ENCODE data around the gene GOLIM4. TPM values are rescaled to one million over a fixed set of nuclear protein-coding genes. Genes with fewer than 3 reads are reported as not detected.
"Not testable (repeated sequence)": the region's sequence is repeated elsewhere in the genome, so short reads cannot be mapped to it uniquely, and the experiment has no call there.

Gene GOLIM4
- total RNA-seq, 4 donors from 2014 or later = 35.9 to 59.0 (median 52.0) TPM

- Histone ChIP-seq H3K4me3 (no peak overlapping the region), H3K9me3 (no peaks in the 10 kb centered on the region), H3K27me3 (no peaks in the 10 kb centered on the region), H3K36me3 (no peaks in the 10 kb centered on the region), H3K27ac (no peak overlapping the region), H3K4me1 (no peaks in the 10 kb centered on the region)
- DNase-seq (ENCODE audit: low spot score in 2 of 2) = no peak
- TF ChIP-seq EP300 (IDR thresholded peaks at IDR 0.05) (no peak), POLR2A (IDR thresholded peaks at IDR 0.05) (no peak), CTCF (IDR thresholded peaks at IDR 0.05) (no peak)
- WGBS, 2 donors = 68 to 80% methylated on average over 5 of the region's 5 CpGs
Observed at GRCh38 chr3:168134931-168135330, 39.2 kb upstream of the GOLIM4 start.

- not testable (repeated sequence) for DNase-seq (ENCODE audit: low spot score in 2 of 2); H3K4me1 ChIP-seq; H3K36me3 ChIP-seq; H3K4me3 ChIP-seq; H3K9me3 ChIP-seq; H3K27me3 ChIP-seq; H3K27ac ChIP-seq
- WGBS, 2 donors = 78 to 92% methylated on average over 3 of the region's 3 CpGs
Observed at GRCh38 chr3:168130250-168130649, 34.5 kb upstream of the GOLIM4 start.

GRCh38 chr3:168128463-168128862 is 32.7 kb upstream of the GOLIM4 start:
- H3K27me3 ChIP-seq; DNase-seq (ENCODE audit: low spot score in 2 of 2): not testable (repeated sequence)
- WGBS, 2 donors = 88 to 93% methylated on average over 8 of the region's 8 CpGs

GRCh38 chr3:168127466-168127865 is 31.7 kb upstream of the GOLIM4 start:
- Histone ChIP-seq H3K27me3 (no peaks in the 10 kb centered on the region), H3K27ac (no peak overlapping the region), H3K36me3 (no peaks in the 10 kb centered on the region), H3K4me3 (no peak overlapping the region), H3K4me1 (peaks cover 0 to 19% (median 1%) of the 10 kb centered on the region in 4 donors), H3K9me3 (no peaks in the 10 kb centered on the region)
- no peak for DNase-seq (ENCODE audit: low spot score in 2 of 2)
- TF ChIP-seq EP300 (IDR thresholded peaks at IDR 0.05) = no peak
- no peak for TF ChIP-seq CTCF (IDR thresholded peaks at IDR 0.05)
- no peak for TF ChIP-seq POLR2A (IDR thresholded peaks at IDR 0.05)
- 91 to 100% methylated on average over 1 of the region's 1 CpG for WGBS, 2 donors

More at GRCh38 chr3:168128463-168128862, 32.7 kb upstream of the GOLIM4 start:
- H3K4me3 ChIP-seq, H3K27ac ChIP-seq, H3K36me3 ChIP-seq, H3K9me3 ChIP-seq, H3K4me1 ChIP-seq: not testable (repeated sequence)

GRCh38 chr3:168124791-168125190 is 29.1 kb upstream of the GOLIM4 start:
- H3K27ac ChIP-seq = no peak overlapping the region
- no peak overlapping the region for H3K4me3 ChIP-seq
- no peak for TF ChIP-seq EP300 (IDR thresholded peaks at IDR 0.05)
- TF ChIP-seq CTCF (IDR thresholded peaks at IDR 0.05) = no peak
- no peak for TF ChIP-seq POLR2A (IDR thresholded peaks at IDR 0.05)
- H3K27me3 ChIP-seq = no peaks in the 10 kb centered on the region
- peaks cover 0 to 34% (median 1%) of the 10 kb centered on the region in 4 donors for H3K4me1 ChIP-seq
- DNase-seq (ENCODE audit: low spot score in 2 of 2) = no peak
- H3K9me3 ChIP-seq = no peaks in the 10 kb centered on the region
- H3K36me3 ChIP-seq = no peaks in the 10 kb centered on the region
- 96 to 97% methylated on average over 7 of the region's 7 CpGs for WGBS, 2 donors

- Histone ChIP-seq H3K27ac (no peak overlapping the region), H3K4me3 (no peak overlapping the region)
Observed at GRCh38 chr3:168124291-168124690, 28.6 kb upstream of the GOLIM4 start.

More at GRCh38 chr3:168124291-168124690, 28.6 kb upstream of the GOLIM4 start:
- TF ChIP-seq EP300 (IDR thresholded peaks at IDR 0.05) (no peak), CTCF (IDR thresholded peaks at IDR 0.05) (no peak), POLR2A (IDR thresholded peaks at IDR 0.05) (no peak)
- no peaks in the 10 kb centered on the region for H3K9me3 ChIP-seq
- no peaks in the 10 kb centered on the region for H3K36me3 ChIP-seq
- peaks cover 0 to 34% (median 1%) of the 10 kb centered on the region in 4 donors for H3K4me1 ChIP-seq
- H3K27me3 ChIP-seq = no peaks in the 10 kb centered on the region
- DNase-seq (ENCODE audit: low spot score in 2 of 2) = no peak
